GM23248 (cell line): Measurements from ENCODE around the gene TMEM128.

ENCODE experiments used
- EZH2 ChIP-seq: fragments of 200-600 bp; sonication (generic); IDR thresholded peaks from 2 replicates; pipeline ENCODE4 v1.6.1; 2018; ENCODE audit warnings: antibody characterized with exemption, mild to moderate bottlenecking; ENCODE audit not compliant: insufficient read depth, poor library complexity, severe bottlenecking
- EZH2phosphoT487 ChIP-seq: fragments of 200-600 bp; sonication (generic); IDR thresholded peaks from 2 replicates; pipeline ENCODE4 v1.6.1; 2018; ENCODE audit warnings: antibody characterized with exemption, moderate library complexity, mild to moderate bottlenecking, low read depth; ENCODE audit not compliant: insufficient read depth

- TF ChIP-seq EZH2: no peak
- TF ChIP-seq EZH2phosphoT487: no peak
Observed at GRCh38 chr4:4293279-4293678, 45.3 kb upstream of the TMEM128 start.
